IPS-11a (cell line): ENCODE measurements around the gene THOC3.
"Not testable (repeated sequence)": the region's sequence is repeated elsewhere in the genome, so short reads cannot be mapped to it uniquely, and the experiment has no call there.

Experiments
- H3K4me3 ChIP-seq: one replicate; pipeline ENCODE4 v1.5.1; 2013; ENCODE audit warnings: low read depth, low read length, control low read depth

The THOC3 gene, protein sequence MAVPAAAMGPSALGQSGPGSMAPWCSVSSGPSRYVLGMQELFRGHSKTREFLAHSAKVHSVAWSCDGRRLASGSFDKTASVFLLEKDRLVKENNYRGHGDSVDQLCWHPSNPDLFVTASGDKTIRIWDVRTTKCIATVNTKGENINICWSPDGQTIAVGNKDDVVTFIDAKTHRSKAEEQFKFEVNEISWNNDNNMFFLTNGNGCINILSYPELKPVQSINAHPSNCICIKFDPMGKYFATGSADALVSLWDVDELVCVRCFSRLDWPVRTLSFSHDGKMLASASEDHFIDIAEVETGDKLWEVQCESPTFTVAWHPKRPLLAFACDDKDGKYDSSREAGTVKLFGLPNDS

GRCh38 chr5:175967471-175968372, at the start of gene THOC3:
Gene THOC3, minus strand, starts transcription at chr5:175968315. Its CDS starts 107 bp downstream, at chr5:175968208.
- peak within 1 kb of the TSS; percentile 76 for H3K4me3 ChIP-seq

DNA sequence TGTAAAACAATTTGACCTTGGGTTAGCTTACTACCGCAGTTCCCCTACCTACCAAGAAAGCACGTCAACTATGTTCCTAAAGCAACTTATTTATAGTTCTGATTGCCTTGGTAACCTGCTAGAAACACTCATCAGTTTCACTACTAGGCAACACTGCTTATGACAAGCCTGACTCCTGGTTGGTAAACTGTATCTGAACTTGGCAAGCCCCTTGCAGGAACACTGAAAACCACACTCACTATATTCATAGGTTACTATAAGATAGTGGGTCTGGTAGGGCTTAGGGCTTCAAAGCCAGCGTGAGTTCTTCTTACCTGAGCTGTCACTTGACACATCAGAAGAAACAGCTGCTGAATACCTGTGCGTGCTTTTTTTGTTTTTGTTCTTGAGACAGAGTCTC, 49.2 kb upstream of the THOC3 start:
- not testable (repeated sequence) for H3K4me3 ChIP-seq

DNA sequence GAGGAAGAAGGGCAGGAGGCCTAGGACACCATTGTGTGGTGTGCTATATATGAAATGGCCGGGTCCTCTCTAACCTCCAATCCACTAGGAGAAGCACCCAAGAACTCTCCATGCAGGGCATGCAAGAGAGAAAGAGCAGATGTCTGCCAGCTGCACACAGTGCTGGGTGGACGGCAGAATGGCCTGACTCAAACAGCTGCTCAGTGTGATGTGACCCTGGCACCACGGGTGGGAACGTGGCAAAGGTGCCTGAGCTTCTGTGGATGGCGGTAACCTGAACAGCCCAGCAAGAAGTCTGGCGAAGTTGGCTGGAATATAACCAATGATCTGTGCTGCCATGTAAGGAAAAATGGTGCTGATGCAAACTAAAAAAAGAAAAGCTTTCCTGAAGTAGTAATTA, 46.2 kb upstream of the THOC3 start:
- H3K4me3 ChIP-seq = not testable (repeated sequence)

- H3K4me3 ChIP-seq = not testable (repeated sequence)
Measured at GRCh38 chr5:176011088-176011487, 43.0 kb upstream of the THOC3 start.

- H3K4me3 ChIP-seq = not testable (repeated sequence)
Measured at GRCh38 chr5:176010202-176010601, 42.1 kb upstream of the THOC3 start.

DNA sequence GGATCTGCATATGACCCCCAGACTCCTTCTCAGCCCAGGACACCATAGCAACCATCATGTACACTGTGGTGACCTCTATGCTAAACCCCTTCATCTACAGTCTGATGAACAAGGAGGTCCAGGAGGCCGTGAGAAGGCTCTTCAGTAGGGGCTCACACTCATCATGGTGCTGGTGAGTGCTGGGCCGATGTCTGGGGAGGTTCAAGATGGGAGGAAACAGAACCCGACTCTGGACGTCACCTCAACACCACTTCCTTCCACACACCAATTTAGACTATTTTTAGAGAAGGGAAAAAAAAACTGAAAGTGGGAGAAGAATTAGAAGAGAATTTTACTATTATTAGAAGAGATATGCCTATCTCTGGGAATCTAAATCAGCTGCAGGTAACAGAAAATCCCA, 39.1 kb upstream of the THOC3 start:
- not testable (repeated sequence) for H3K4me3 ChIP-seq

GRCh38 chr5:176006819-176007218, 38.7 kb upstream of the THOC3 start:
- not testable (repeated sequence) for H3K4me3 ChIP-seq

DNA sequence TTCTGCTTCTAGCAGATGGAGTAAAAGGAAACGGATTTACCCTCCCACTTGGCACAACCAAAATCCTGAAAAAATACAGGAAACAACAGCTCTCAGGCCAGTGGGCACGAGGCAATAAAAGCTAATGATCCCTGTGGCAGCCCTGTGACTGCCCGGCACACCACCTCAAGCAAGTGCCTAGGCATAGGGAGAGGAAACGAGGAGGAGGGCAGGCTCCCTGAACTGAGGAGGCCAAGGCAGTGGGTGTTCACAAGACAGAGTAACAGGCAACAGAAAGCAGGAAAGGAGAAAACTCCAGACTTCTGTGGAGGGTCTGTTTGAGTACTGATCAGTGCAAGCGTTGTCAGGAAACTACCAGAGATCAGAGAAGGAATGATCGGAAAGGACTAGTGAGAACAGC, 29.9 kb upstream of the THOC3 start:
- H3K4me3 ChIP-seq = not testable (repeated sequence)

DNA sequence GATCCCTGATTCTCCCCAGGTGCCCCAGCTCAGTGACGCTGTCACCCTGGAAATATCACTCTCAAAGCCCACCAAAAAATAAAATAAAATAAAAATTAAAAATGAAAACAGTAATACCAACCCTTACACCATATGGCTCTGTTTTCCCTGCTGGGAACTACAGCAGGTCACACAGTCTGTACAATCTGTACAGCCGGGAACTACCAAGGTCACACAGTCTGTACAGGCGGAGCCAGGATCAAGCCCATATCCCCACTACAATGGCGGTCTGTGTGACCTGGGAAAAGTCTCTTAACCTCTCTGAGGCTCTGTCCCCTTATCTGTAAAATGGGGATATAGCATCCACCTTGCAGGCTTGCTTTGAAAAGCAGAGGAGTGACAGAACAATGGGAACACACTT, 29.4 kb upstream of the THOC3 start:
- H3K4me3 ChIP-seq = not testable (repeated sequence)

- H3K4me3 ChIP-seq = not testable (repeated sequence)
Measured at GRCh38 chr5:175996791-175997190, 28.7 kb upstream of the THOC3 start.

GRCh38 chr5:175995506-175995905, 27.4 kb upstream of the THOC3 start:
- H3K4me3 ChIP-seq = not testable (repeated sequence)

GRCh38 chr5:175979371-175979995, 11.4 kb upstream of the THOC3 start:
- H3K4me3 ChIP-seq = not testable (repeated sequence)

DNA sequence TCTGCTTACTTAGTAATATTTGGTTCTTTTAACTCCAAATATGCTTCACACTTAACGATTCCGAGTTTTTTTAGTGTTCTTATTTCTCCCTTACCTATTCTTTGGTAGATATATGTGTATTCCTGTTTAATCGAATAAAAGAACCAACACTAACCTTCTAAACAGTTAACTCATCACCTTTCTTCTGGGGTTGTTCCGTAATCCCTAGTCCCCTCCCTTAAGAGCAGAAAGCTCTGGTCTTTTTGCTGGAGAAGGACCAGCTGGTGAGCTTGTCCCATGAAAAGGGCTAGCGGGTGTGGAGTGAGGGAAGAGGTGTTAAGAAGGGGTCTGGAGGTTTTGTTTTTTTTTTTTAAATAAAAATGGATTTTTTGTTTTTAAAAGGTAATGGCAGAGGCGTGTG, 266 bp upstream of the THOC3 start:
- not testable (repeated sequence) for H3K4me3 ChIP-seq

GRCh38 chr5:175962329-175962728, 5.8 kb downstream of the THOC3 start:
- H3K4me3 ChIP-seq = not testable (repeated sequence)

GRCh38 chr5:175960228-175960627, 7.9 kb downstream of the THOC3 start:
- H3K4me3 ChIP-seq = not testable (repeated sequence)

GRCh38 chr5:175958515-175958914, 9.6 kb downstream of the THOC3 start:
- not testable (repeated sequence) for H3K4me3 ChIP-seq

DNA sequence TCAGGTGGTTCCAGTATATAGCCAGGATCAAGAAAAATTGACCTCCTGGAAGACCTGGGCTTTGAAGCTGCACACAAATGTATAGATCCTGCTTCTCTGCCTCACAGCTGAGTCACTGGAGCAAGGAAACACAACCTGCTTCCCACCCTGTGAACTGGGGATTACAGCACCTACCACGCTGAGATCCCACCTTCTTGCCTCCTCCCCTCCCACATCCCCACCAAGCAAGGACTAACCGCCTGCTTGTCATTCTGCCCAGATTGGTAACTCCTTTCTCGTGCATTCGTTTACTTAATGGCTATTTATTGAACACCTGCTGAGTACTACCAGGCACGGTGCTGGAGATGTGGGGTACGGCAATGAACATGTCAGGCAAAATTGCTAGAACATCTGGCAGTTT, 14.0 kb downstream of the THOC3 start:
- not testable (repeated sequence) for H3K4me3 ChIP-seq

GRCh38 chr5:175952810-175953209, 15.3 kb downstream of the THOC3 start:
- H3K4me3 ChIP-seq = not testable (repeated sequence)

DNA sequence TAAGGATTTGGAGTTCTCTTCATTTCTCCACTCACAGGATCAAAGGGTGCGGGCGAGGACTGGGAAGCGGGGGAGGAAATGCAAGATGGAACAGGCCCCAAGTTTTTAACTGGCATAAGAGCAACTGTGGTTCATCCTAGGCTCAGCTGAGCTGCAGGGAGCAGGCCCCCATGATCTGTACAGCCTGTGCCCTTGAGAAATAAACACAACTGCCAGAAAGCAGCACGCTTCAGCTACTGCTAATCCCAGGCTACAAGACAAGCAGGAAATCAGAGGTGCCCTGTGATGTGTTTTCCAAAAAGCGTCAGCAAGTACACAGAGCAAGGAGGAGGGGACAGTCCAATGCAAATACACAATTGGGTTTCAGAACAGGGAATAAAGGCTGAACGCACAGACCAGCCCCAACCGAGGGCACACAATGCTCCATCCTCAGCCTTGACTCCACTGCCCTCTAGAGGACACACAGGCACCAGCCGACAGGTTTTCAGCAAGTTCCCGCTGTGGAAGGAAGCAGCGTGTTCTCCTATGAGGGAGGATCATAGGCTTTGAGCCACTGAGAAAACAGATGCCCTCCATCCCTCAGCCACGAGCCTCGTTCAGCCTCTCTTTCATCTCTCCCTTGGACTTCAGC, 16.7 kb downstream of the THOC3 start:
- H3K4me3 ChIP-seq = not testable (repeated sequence)

DNA sequence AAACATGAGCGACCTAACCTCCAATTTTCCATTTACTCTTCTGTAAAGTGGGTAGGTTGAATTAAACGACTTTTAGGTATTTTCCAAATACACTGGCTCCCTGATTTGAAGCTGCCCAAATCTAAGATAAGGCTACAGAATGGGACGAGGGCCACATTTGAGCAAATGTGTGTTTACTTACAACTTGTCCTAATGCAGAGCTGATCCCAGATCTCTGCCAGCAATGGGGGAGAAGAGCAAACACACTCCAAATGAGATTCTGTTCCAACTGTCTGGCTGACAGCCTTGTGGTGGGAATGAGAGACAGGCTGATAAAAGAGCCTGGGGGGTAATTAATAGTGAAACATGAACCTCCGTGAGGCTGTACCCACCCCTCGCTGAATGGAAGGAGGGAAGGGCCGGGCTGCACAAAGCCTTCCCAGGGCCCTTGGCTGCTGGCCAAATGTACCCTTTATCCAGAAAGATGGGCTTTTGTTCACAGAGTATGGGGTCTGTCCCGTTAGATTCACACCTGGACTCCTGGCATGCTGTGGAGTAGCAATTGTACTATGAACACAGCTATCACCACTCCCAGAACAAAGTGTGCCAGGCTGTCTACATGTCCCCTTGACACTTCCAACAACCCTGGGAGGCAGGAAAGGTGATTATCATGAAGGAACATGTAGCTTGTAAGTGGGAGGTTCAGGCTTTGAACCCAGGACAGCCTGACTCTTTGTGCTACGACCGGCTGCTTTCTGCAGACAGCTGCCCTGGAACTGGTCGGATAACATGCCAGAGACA, 19.6 kb downstream of the THOC3 start:
- not testable (repeated sequence) for H3K4me3 ChIP-seq
